HL-60 (cell line): ENCODE data around the gene RAB21.

ENCODE experiments used
- DNase-seq, 2 experiments: peaks; one replicate each; pipeline ENCODE4 v3.0.0-alpha.2; 2010 to 2020; ENCODE audit warnings: low read depth in 1 of 2, low spot score in 1 of 2
- H3K27ac ChIP-seq: fragments of 250-450 bp; sonication (Bioruptor Pico); replicated peaks from 2 replicates; pipeline ENCODE4 v1.5.1; 2020; ENCODE audit warnings: mild to moderate bottlenecking, moderate library complexity
- H3K27me3 ChIP-seq: fragments of 250-450 bp; sonication (Bioruptor Pico); 2 replicates; pipeline ENCODE4 v1.5.1; 2021; ENCODE audit warnings: mild to moderate bottlenecking, moderate library complexity; ENCODE audit not compliant: insufficient read depth, poor library complexity, severe bottlenecking
- H3K4me3 ChIP-seq: replicated peaks from 2 replicates; pipeline ENCODE4 v1.5.1; 2011; ENCODE audit warnings: mild to moderate bottlenecking, control low read depth, low read length; ENCODE audit not compliant: insufficient read depth
- GABPA ChIP-seq: IDR thresholded peaks from 2 replicates; pipeline ENCODE4 v1.6.1; 2012; ENCODE audit warnings: low read depth
- POLR2AphosphoS5 ChIP-seq: IDR thresholded peaks from 2 replicates; pipeline ENCODE4 v1.6.1; 2012; ENCODE audit warnings: low read depth
- SPI1 ChIP-seq: IDR thresholded peaks from 2 replicates; pipeline ENCODE4 v1.6.1; 2012; ENCODE audit warnings: low read depth, mild to moderate bottlenecking, borderline replicate concordance
- TF ChIP-seq, protein P1 (sequence below): IDR thresholded peaks from 2 replicates; pipeline ENCODE4 v1.6.1; 2012; ENCODE audit warnings: low read depth; ENCODE audit not compliant: insufficient replicate concordance
- TF ChIP-seq, protein P2 (sequence below): IDR thresholded peaks from one replicate; pipeline ENCODE4 v1.5.1; 2011; ENCODE audit warnings: low read length, control low read depth, inconsistent platforms; ENCODE audit not compliant: insufficient read depth

Gene RAB21

DNA sequence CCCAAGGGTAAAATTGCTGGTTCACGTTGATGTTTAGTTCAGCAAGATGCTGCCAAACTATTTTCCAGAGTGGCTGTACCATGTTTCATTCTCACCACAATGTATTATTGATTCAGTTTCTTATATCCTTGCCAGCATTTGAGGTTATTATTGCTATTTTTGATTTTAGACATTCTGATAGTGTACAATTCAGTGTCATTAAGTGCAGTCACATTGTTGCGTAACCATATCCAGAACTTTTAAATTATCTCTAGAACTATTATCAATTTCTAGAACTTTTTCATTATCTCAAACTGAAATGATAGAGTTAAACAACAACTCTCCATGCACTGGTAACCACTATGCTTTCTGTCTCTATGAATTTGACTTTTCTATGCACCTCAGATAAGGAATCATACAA lies 74.2 kb downstream of the RAB21 start:
- DNase-seq = no peak
- H3K4me3 ChIP-seq = no peak overlapping the region
- H3K27ac ChIP-seq = no peak overlapping the region
- no peaks in the 10 kb centered on the region for H3K27me3 ChIP-seq
- TF ChIP-seq POLR2AphosphoS5 = no peak

DNA sequence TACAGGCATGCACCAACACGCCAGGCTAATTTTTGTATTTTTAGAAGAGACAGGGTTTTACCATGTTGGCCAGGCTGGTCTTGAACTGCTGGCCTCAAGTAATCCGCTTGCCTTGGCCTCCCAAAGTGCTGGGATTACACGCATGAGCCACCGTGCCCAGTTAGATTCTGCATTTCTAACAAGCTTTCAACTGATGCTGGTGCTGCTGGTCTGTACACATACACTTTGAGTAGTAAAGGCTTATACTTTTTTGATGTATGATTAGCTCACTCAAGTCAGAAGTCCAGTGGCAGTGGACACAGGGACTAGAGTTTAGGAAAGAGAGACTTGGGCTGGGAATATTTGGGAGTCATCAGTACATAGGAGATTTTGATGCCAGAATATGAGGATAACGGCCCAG lies 82.7 kb downstream of the RAB21 start:
- no peak overlapping the region for H3K27ac ChIP-seq
- H3K4me3 ChIP-seq = no peak overlapping the region
- H3K27me3 ChIP-seq = no peaks in the 10 kb centered on the region
- no peak for TF ChIP-seq POLR2AphosphoS5
- DNase-seq = no peak

DNA sequence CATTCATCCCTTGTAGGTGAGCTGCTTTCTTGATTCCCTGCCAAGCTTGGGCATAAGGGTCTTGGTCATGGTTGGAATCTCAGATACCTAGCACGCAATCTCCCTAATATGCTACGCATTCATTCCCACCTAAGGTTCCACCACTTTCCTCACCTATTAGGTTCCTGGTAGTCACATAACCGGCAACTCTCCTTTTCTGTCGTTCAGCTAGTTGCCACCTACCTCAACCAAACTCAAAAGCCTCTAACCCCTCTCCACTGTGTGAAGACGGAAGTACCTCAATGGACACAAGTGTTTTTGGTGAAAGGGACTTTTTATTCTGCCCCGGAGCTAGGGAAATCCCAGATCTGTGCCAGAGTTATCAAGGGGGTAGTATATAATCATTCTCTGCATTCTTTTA lies 83.6 kb downstream of the RAB21 start:
- Histone ChIP-seq H3K4me3 (no peak overlapping the region), H3K27ac (no peak overlapping the region)
- DNase-seq = no peak

DNA sequence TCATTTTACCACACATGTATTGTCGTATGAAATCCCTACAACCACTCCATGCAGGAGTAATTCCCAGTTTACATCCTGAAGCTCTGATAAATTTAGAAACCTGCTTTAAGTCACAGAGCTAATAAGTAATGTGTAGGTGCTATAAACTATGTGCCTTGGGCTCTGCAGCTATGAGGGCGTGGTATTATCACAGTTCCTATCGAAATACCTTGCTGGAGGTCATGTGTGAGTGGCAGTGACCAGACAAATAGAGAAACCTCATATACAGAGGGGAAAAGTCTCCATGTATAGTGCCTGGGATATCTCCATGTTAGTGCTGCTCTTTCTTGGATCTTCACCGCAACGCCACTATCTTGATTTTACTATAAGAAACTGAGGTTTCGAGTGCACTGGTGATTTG lies 84.0 kb downstream of the RAB21 start:
- Histone ChIP-seq H3K27me3 (no peaks in the 10 kb centered on the region), H3K27ac (no peak overlapping the region), H3K4me3 (no peak overlapping the region)
- TF ChIP-seq POLR2AphosphoS5 = no peak
- TF ChIP-seq, protein P1, sequence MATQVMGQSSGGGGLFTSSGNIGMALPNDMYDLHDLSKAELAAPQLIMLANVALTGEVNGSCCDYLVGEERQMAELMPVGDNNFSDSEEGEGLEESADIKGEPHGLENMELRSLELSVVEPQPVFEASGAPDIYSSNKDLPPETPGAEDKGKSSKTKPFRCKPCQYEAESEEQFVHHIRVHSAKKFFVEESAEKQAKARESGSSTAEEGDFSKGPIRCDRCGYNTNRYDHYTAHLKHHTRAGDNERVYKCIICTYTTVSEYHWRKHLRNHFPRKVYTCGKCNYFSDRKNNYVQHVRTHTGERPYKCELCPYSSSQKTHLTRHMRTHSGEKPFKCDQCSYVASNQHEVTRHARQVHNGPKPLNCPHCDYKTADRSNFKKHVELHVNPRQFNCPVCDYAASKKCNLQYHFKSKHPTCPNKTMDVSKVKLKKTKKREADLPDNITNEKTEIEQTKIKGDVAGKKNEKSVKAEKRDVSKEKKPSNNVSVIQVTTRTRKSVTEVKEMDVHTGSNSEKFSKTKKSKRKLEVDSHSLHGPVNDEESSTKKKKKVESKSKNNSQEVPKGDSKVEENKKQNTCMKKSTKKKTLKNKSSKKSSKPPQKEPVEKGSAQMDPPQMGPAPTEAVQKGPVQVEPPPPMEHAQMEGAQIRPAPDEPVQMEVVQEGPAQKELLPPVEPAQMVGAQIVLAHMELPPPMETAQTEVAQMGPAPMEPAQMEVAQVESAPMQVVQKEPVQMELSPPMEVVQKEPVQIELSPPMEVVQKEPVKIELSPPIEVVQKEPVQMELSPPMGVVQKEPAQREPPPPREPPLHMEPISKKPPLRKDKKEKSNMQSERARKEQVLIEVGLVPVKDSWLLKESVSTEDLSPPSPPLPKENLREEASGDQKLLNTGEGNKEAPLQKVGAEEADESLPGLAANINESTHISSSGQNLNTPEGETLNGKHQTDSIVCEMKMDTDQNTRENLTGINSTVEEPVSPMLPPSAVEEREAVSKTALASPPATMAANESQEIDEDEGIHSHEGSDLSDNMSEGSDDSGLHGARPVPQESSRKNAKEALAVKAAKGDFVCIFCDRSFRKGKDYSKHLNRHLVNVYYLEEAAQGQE = no peak
- TF ChIP-seq, protein P2, sequence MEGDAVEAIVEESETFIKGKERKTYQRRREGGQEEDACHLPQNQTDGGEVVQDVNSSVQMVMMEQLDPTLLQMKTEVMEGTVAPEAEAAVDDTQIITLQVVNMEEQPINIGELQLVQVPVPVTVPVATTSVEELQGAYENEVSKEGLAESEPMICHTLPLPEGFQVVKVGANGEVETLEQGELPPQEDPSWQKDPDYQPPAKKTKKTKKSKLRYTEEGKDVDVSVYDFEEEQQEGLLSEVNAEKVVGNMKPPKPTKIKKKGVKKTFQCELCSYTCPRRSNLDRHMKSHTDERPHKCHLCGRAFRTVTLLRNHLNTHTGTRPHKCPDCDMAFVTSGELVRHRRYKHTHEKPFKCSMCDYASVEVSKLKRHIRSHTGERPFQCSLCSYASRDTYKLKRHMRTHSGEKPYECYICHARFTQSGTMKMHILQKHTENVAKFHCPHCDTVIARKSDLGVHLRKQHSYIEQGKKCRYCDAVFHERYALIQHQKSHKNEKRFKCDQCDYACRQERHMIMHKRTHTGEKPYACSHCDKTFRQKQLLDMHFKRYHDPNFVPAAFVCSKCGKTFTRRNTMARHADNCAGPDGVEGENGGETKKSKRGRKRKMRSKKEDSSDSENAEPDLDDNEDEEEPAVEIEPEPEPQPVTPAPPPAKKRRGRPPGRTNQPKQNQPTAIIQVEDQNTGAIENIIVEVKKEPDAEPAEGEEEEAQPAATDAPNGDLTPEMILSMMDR = no peak
- no peak for DNase-seq

More for the DNA sequence above, 83.6 kb downstream of the RAB21 start:
- H3K27me3 ChIP-seq = no peaks in the 10 kb centered on the region
- TF ChIP-seq GABPA = no peak
- TF ChIP-seq, protein P1 = no peak
- no peak for TF ChIP-seq SPI1
- TF ChIP-seq POLR2AphosphoS5 = no peak
- TF ChIP-seq, protein P2 = no peak

DNA sequence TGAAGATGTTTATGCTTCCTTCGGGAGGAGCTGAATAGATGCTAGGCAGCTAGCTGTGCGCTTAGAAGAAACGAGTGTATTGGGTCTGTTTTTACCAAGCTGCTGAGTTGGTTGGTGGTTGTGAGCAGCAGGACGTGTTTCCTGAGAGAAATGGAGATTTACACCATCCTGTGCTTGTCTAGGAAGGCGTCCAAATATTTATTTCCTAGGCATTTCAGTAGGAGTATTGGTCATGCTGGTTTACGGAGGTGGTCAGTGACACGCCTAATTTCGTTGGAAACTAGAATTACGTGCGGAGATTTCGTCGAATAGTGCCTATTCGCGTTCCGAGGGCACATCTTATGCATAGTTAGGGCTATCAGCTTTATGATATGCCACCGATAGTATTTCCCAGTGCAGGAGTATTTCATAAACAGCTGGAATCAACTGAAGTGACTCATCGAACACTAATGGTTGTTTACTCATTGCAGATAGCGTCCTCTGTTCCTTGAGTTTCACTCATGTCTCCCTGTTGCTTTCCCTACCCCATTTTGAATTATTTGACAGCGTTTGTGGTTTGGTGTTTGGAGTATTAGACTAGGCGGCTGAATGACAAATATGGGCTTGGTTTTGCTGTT lies 85.7 kb downstream of the RAB21 start:
- TF ChIP-seq, protein P1 = no peak
- TF ChIP-seq, protein P2 = no peak
- TF ChIP-seq GABPA (no peak), SPI1 (no peak), POLR2AphosphoS5 (no peak)
- no peaks in the 10 kb centered on the region for H3K27me3 ChIP-seq
- H3K4me3 ChIP-seq = peak overlapping the region; percentile 62
- peak overlapping the region; percentile 86 for H3K27ac ChIP-seq
- peak in 1 of 2 experiments; percentile 28 for DNase-seq
